IPS DF 6.9 (cell line): ENCODE data around the gene KRTAP4-16.
"Not testable (repeated sequence)": the region's sequence is repeated elsewhere in the genome, so short reads cannot be mapped to it uniquely, and the experiment has no call there.

ENCODE experiments used
- DNase-seq: peaks from one replicate; pipeline ENCODE4 v3.0.0-alpha.2; 2013; ENCODE audit warnings: low read depth, low spot score
- H3K27ac ChIP-seq: one replicate; pipeline ENCODE4 v1.5.1; 2013; ENCODE audit warnings: low read length, control low read depth
- H3K27me3 ChIP-seq: 2 replicates; pipeline ENCODE4 v1.6.1; 2013; ENCODE audit warnings: mild to moderate bottlenecking, low read length; ENCODE audit not compliant: control insufficient read depth, insufficient read depth
- H3K36me3 ChIP-seq: 2 replicates; pipeline ENCODE4 v1.6.1; 2013; ENCODE audit warnings: low read length; ENCODE audit not compliant: control insufficient read depth, insufficient read depth
- H3K4me1 ChIP-seq: 2 replicates; pipeline ENCODE4 v1.6.1; 2013; ENCODE audit warnings: low read length; ENCODE audit not compliant: control insufficient read depth, insufficient read depth
- H3K4me3 ChIP-seq: 2 replicates; pipeline ENCODE4 v1.5.1; 2013; ENCODE audit warnings: mild to moderate bottlenecking, low read length
- H3K9me3 ChIP-seq: 2 replicates; pipeline ENCODE4 v1.6.1; 2013; ENCODE audit warnings: low read length, inconsistent platforms; ENCODE audit not compliant: control insufficient read depth, insufficient read depth
- WGBS: extraction: QIAGEN DNeasy Blood & Tissue Kit; methylation state at CpG from one replicate; pipeline ENCODE4 v1.1.7; 2013; ENCODE audit warnings: mixed read lengths, missing lambda C conversion rate; ENCODE audit not compliant: insufficient read length, insufficient coverage; 5-methylcytosine and 5-hydroxymethylcytosine counted together

Gene KRTAP4-16

GRCh38 chr17:41118721-41119120 lies 16.7 kb upstream of the KRTAP4-16 start:
- no CpG with 5 or more reads among the region's 4 CpGs for WGBS
- no peaks in the 10 kb centered on the region for H3K27me3 ChIP-seq
- DNase-seq, result no peak
- no peaks in the 10 kb centered on the region for H3K36me3 ChIP-seq
- peaks cover 1% of the 10 kb centered on the region; the same call in 1 of the 2 replicates for H3K9me3 ChIP-seq
- H3K4me1 ChIP-seq, result no peaks in the 10 kb centered on the region
- no peak overlapping the region for H3K4me3 ChIP-seq
- no peak overlapping the region for H3K27ac ChIP-seq

- not testable (repeated sequence) for H3K9me3 ChIP-seq, DNase-seq, H3K36me3 ChIP-seq, H3K4me3 ChIP-seq, H3K27ac ChIP-seq, H3K27me3 ChIP-seq, H3K4me1 ChIP-seq
- WGBS, result no CpG with 5 or more reads among the region's 10 CpGs
Observed at GRCh38 chr17:41117846-41118386, 15.9 kb upstream of the KRTAP4-16 start, which contains the start of gene KRTAP4-11. Gene KRTAP4-11 (minus strand): TSS chr17:41118373. CDS start chr17:41118315, 58 bp downstream.

GRCh38 chr17:41116297-41116696 lies 14.3 kb upstream of the KRTAP4-16 start:
- Histone ChIP-seq H3K27me3 (no peaks in the 10 kb centered on the region), H3K36me3 (no peaks in the 10 kb centered on the region), H3K27ac (no peak overlapping the region), H3K4me1 (no peaks in the 10 kb centered on the region), H3K4me3 (no peak overlapping the region), H3K9me3 (peaks cover 1% of the 10 kb centered on the region; the same call in 1 of the 2 replicates)
- no peak for DNase-seq
- no CpG with 5 or more reads among the region's 5 CpGs for WGBS

GRCh38 chr17:41111151-41111885 lies 9.3 kb upstream of the KRTAP4-16 start:
- no peak overlapping the region for H3K4me3 ChIP-seq
- no peaks in the 10 kb centered on the region; the same call in 1 of the 2 replicates for H3K4me1 ChIP-seq
- H3K27me3 ChIP-seq, result no peaks in the 10 kb centered on the region
- H3K27ac ChIP-seq, result no peak overlapping the region
- WGBS, result no CpG with 5 or more reads among the region's 2 CpGs
- no peak for DNase-seq
- no peaks in the 10 kb centered on the region for H3K36me3 ChIP-seq
- peaks cover 1% of the 10 kb centered on the region; the same call in 1 of the 2 replicates for H3K9me3 ChIP-seq

GRCh38 chr17:41108728-41109386 lies 6.8 kb upstream of the KRTAP4-16 start:
- H3K9me3 ChIP-seq, H3K4me1 ChIP-seq, DNase-seq, H3K27ac ChIP-seq, H3K27me3 ChIP-seq, H3K36me3 ChIP-seq, H3K4me3 ChIP-seq: not testable (repeated sequence)
- no CpG with 5 or more reads among the region's 1 CpG for WGBS

- no peak for DNase-seq
- no peaks in the 10 kb centered on the region for H3K36me3 ChIP-seq
- no peak overlapping the region for H3K27ac ChIP-seq
- no peaks in the 10 kb centered on the region for H3K27me3 ChIP-seq
- no CpG with 5 or more reads among the region's 1 CpG for WGBS
- H3K9me3 ChIP-seq, result no peaks in the 10 kb centered on the region
- H3K4me1 ChIP-seq, result no peaks in the 10 kb centered on the region; the same call in none of the 2 replicates
- no peak overlapping the region for H3K4me3 ChIP-seq
Observed at GRCh38 chr17:41107941-41108450, 6.0 kb upstream of the KRTAP4-16 start.

- DNase-seq, H3K27ac ChIP-seq, H3K9me3 ChIP-seq, H3K27me3 ChIP-seq, H3K4me1 ChIP-seq, H3K4me3 ChIP-seq, H3K36me3 ChIP-seq: not testable (repeated sequence)
- no CpG with 5 or more reads among the region's 10 CpGs for WGBS
Observed at GRCh38 chr17:41105347-41105746, 3.3 kb upstream of the KRTAP4-16 start, which contains the start of gene KRTAP4-9. Gene KRTAP4-9 (plus strand): TSS chr17:41105389. CDS start chr17:41105389, 0 bp downstream.

GRCh38 chr17:41104386-41105038 lies 2.5 kb upstream of the KRTAP4-16 start:
- H3K36me3 ChIP-seq, H3K27me3 ChIP-seq, DNase-seq, H3K4me3 ChIP-seq, H3K27ac ChIP-seq, H3K4me1 ChIP-seq, H3K9me3 ChIP-seq: not testable (repeated sequence)
- no CpG with 5 or more reads among the region's 2 CpGs for WGBS

- Histone ChIP-seq H3K36me3 (no peaks in the 10 kb centered on the region), H3K4me1 (peaks cover 3% of the 10 kb centered on the region), H3K9me3 (no peaks in the 10 kb centered on the region), H3K4me3 (no peak overlapping the region), H3K27me3 (no peaks in the 10 kb centered on the region), H3K27ac (no peak overlapping the region)
- no CpG with 5 or more reads among the region's 1 CpG for WGBS
- DNase-seq, result no peak
Observed at GRCh38 chr17:41103896-41104295, 1.9 kb upstream of the KRTAP4-16 start.
